K562 (cell line): Measurements from ENCODE around the gene C19orf67. TPM values are rescaled to one million over a fixed set of nuclear protein-coding genes. Genes with fewer than 3 reads are reported as not detected.

ENCODE experiments used
- ATAC-seq: fragments of 200-7000 bp; cut with Tn5 transposase; 3 replicates; pipeline ENCODE4 v1.9.1; 2020; ENCODE audit warnings: moderate library complexity
- Bru-seq: library from RNA; stranded (reverse); fragments of 400-500 nt; gene quantifications from one replicate; lab custom pipeline; 2021; lab: Mats Ljungman, UMichigan
- BruChase-seq, 2 experiments: library from RNA; stranded (reverse); fragments of 400-500 nt; gene quantifications; one replicate each; lab custom pipeline; 2021; lab: Mats Ljungman, UMichigan
- BruUV-seq: library from RNA; stranded (reverse); fragments of 400-500 nt; replicated peaks from 2 replicates; lab custom pipeline; 2021; lab: Mats Ljungman, UMichigan
- CTCF ChIA-PET: fragments of 300-600 bp; formaldehyde crosslinking; extraction: SDS; loops from one replicate; lab custom pipeline; 2021; ENCODE audit warnings: low intra/inter-chr PET ratio; lab: Yijun Ruan, JAX
- POLR2A ChIA-PET: fragments of 300-600, 350-650 bp; sonication (Branson Sonifier 250); formaldehyde crosslinking; extraction: SDS; loops from one replicate; lab custom pipeline; 2021; ENCODE audit warnings: antibody characterized with exemption, inconsistent platforms; lab: Yijun Ruan, JAX
- DNase-seq, 4 experiments: peaks; one replicate each; pipeline versions ENCODE4 v3.0.0 to v3.0.0-alpha.2; 2011 to 2018; ENCODE audit warnings: low spot score in 3 of 4, mixed read lengths in 3 of 4; ENCODE audit errors: extremely low read depth in 1 of 4
- FAIRE-seq: peaks from 2 replicates; lab custom pipeline; 2011; peaks lifted over from hg19 to GRCh38; lab: Jason Lieb, UNC
- H2AFZ ChIP-seq: 2 replicates; pipeline ENCODE4 v1.6.0; 2011; ENCODE audit warnings: low read depth, low read length, control low read depth, inconsistent platforms
- H3K27ac ChIP-seq: fragments of 200-600 bp; 3 replicates; pipeline ENCODE4 v1.8.0; 2011; ENCODE audit warnings: low read depth, mild to moderate bottlenecking, control low read depth, inconsistent platforms, low read length, moderate library complexity, mixed read lengths; ENCODE audit errors: extremely low read depth
- H3K27me3 ChIP-seq, 2 experiments: fragments of 300-600 bp in 1 of 2; 2 replicates in 1 of 2; 3 replicates in 1 of 2; pipeline versions ENCODE4 v1.6.0 to v1.8.0; 2011; ENCODE audit warnings: inconsistent platforms in 2 of 2, low read length in 2 of 2, mild to moderate bottlenecking in 1 of 2, mixed read lengths in 1 of 2, moderate library complexity in 1 of 2; ENCODE audit not compliant: control insufficient read depth in 2 of 2, insufficient read depth in 2 of 2
- H3K36me3 ChIP-seq: fragments of 300-600 bp; 3 replicates; pipeline ENCODE4 v1.8.0; 2011; ENCODE audit warnings: mild to moderate bottlenecking, low read length, inconsistent platforms; ENCODE audit not compliant: control insufficient read depth, insufficient read depth
- H3K4me1 ChIP-seq, 2 experiments: fragments of 200-600 bp in 1 of 2; replicated peaks in 1 of 2; 2 replicates in 1 of 2; 3 replicates in 1 of 2; pipeline versions ENCODE4 v1.5.1 to v1.8.0; 2011; ENCODE audit warnings: inconsistent platforms in 2 of 2, low read length in 2 of 2, mild to moderate bottlenecking in 1 of 2, mixed read lengths in 1 of 2, moderate library complexity in 1 of 2; ENCODE audit not compliant: control insufficient read depth in 2 of 2, insufficient read depth in 2 of 2
- H3K4me2 ChIP-seq: 2 replicates; pipeline ENCODE4 v1.6.1; 2011; ENCODE audit warnings: low read length, control low read depth, inconsistent platforms, mixed read lengths; ENCODE audit not compliant: insufficient read depth
- H3K4me3 ChIP-seq: fragments of 200-600 bp; sonication (generic), shearing (Covaris generic); 2 replicates; pipeline ENCODE4 v1.5.1; 2016; ENCODE audit warnings: control low read depth, inconsistent platforms
- H3K79me2 ChIP-seq: fragments of 200-600 bp; 3 replicates; pipeline ENCODE4 v1.8.0; 2011; ENCODE audit warnings: low read length, inconsistent platforms; ENCODE audit not compliant: control insufficient read depth, insufficient read depth
- H3K9ac ChIP-seq, 2 experiments: 2 replicates each; pipeline versions ENCODE4 v1.6.0 to v1.6.1; 2011; ENCODE audit warnings: low read depth in 2 of 2, low read length in 2 of 2, control low read depth in 1 of 2, inconsistent platforms in 1 of 2, mild to moderate bottlenecking in 1 of 2, mixed read lengths in 1 of 2; ENCODE audit not compliant: insufficient read depth in 1 of 2
- H3K9me1 ChIP-seq: one replicate; pipeline ENCODE4 v1.6.0; 2011; ENCODE audit warnings: inconsistent platforms, mild to moderate bottlenecking, low read length, moderate library complexity; ENCODE audit not compliant: control insufficient read depth, insufficient read depth
- H3K9me3 ChIP-seq: replicated peaks from 2 replicates; pipeline ENCODE4 v1.5.1; 2011; ENCODE audit warnings: low read depth, low read length, inconsistent platforms; ENCODE audit not compliant: control insufficient read depth, insufficient read depth
- H4K20me1 ChIP-seq: replicated peaks from 2 replicates; pipeline ENCODE4 v1.6.1; 2011; ENCODE audit warnings: low read length, inconsistent platforms, mixed read lengths; ENCODE audit not compliant: control insufficient read depth, insufficient read depth
- EP400 ChIP-seq: fragments of 450-650 bp; IDR thresholded peaks from 2 replicates; pipeline ENCODE4 v1.6.1; 2017; ENCODE audit warnings: antibody characterized with exemption, mild to moderate bottlenecking, moderate library complexity
- EZH2 ChIP-seq: IDR thresholded peaks from 2 replicates; pipeline ENCODE4 v1.6.1; 2012; ENCODE audit warnings: low read depth, mild to moderate bottlenecking, inconsistent platforms, low read length, borderline replicate concordance
- GATA2 ChIP-seq: sonication (generic); formaldehyde crosslinking; IDR thresholded peaks from 2 replicates; pipeline ENCODE4 v1.4.0; 2020; ENCODE audit warnings: mild to moderate bottlenecking, missing genetic modification reagents
- GATAD2B ChIP-seq: fragments of 450-650 bp; IDR thresholded peaks from 2 replicates; pipeline ENCODE4 v1.6.1; 2017; ENCODE audit warnings: mild to moderate bottlenecking, borderline replicate concordance
- PHF20 ChIP-seq: fragments of 450-650 bp; IDR thresholded peaks from 2 replicates; pipeline ENCODE4 v1.6.1; 2018; ENCODE audit not compliant: partially characterized antibody
- POLR3A ChIP-seq: IDR thresholded peaks from 2 replicates; pipeline ENCODE4 v1.6.1; 2011; ENCODE audit warnings: borderline replicate concordance, mild to moderate bottlenecking, moderate library complexity; ENCODE audit not compliant: insufficient read length, insufficient read depth; ENCODE audit errors: extremely low read depth
- XRCC3 ChIP-seq: fragments of 450-650 bp; IDR thresholded peaks from 2 replicates; pipeline ENCODE4 v1.6.1; 2017; ENCODE audit warnings: mild to moderate bottlenecking, moderate library complexity
- ZFP36 ChIP-seq: fragments of 150-350 bp; IDR thresholded peaks from 2 replicates; pipeline ENCODE4 v1.6.1; 2018; ENCODE audit warnings: low read length, low read depth; ENCODE audit not compliant: partially characterized antibody
- WGBS: fragments of 100-300 bp; shearing (Covaris generic); methylation state at CpG from one replicate; pipeline ENCODE4 v1.1.6; 2016; ENCODE audit warnings: low coverage, mixed read lengths; ENCODE audit not compliant: insufficient coverage; ENCODE audit errors: missing lambda C conversion rate; 5-methylcytosine and 5-hydroxymethylcytosine counted together
- in situ Hi-C: fragments of 300-500 bp; cut with MboI; formaldehyde crosslinking; loops from 4 replicates; pipeline ENCODE4 v1.15.0; 2018; ENCODE audit warnings: inconsistent platforms, mixed read lengths
- intact Hi-C: fragments of 100-400 bp; cut with micrococcal nuclease; formaldehyde crosslinking; loops from 2 replicates; pipeline ENCODE4 v1.14.2; 2022
- long read RNA-seq, 3 experiments: library from polyadenylated mRNA in 2 of 3; library from RNA in 1 of 3; unstranded in 2 of 3; stranded (forward) in 1 of 3; transcript quantifications; one replicate each; pipeline ENCODE4 v2.0.0, GENCODE V29; 2019 to 2022
- polyA minus RNA-seq, 3 experiments: library from RNA; depleted of rRNA, polyadenylated mRNA; stranded (reverse); fragments of >200 nt; gene quantifications; 2 replicates each; pipeline ENCODE4 v1.2.3, GENCODE V29; 2011
- polyA plus RNA-seq, 8 experiments: library from polyadenylated mRNA; depleted of rRNA in 4 of 8; stranded (reverse) in 5 of 8; unstranded in 3 of 8; fragments of >200 nt; fragmentation: Nextera tagmentation in 2 of 8; fragmentation: Illumina TruSeq in 1 of 8; extraction: Ambion mirVana in 2 of 8; extraction: Trizol in 1 of 8; gene quantifications; 2 replicates each; pipeline versions ENCODE4 v1.2.1 to v1.2.3, GENCODE V29; 2011 to 2014; ENCODE audit warnings: inconsistent platforms in 1 of 8, missing spikeins in 1 of 8
- total RNA-seq, 7 experiments: library from RNA; depleted of rRNA in 6 of 7; stranded (reverse); fragments of >200 nt in 6 of 7; fragmentation: Illumina TruSeq in 2 of 7; extraction: Trizol in 2 of 7; gene quantifications; 2 replicates each; pipeline versions ENCODE4 v1.2.1 to v1.2.3, GENCODE V29; 2011 to 2021; ENCODE audit warnings: low replicate concordance in 1 of 7
- TF ChIP-seq, protein P1 (sequence below): sonication (generic); formaldehyde crosslinking; IDR thresholded peaks from 2 replicates; pipeline ENCODE4 v1.8.1; 2023; ENCODE audit warnings: mild to moderate bottlenecking, missing genetic modification reagents
- TF ChIP-seq, protein P2 (sequence below), 2 experiments: IDR thresholded peaks; 2 replicates each; pipeline ENCODE4 v1.6.1; 2011; ENCODE audit warnings: borderline replicate concordance in 1 of 2, control low read depth in 1 of 2, low read depth in 1 of 2, low read length in 1 of 2, mild to moderate bottlenecking in 1 of 2, mixed read lengths in 1 of 2, moderate library complexity in 1 of 2; ENCODE audit not compliant: insufficient read depth in 1 of 2, insufficient read length in 1 of 2, poor library complexity in 1 of 2, severe bottlenecking in 1 of 2; ENCODE audit errors: extremely low read depth in 1 of 2
- TF ChIP-seq, protein P3 (sequence below): fragments of 250-450 bp; sonication (Bioruptor Pico); IDR thresholded peaks from 2 replicates; pipeline ENCODE4 v1.4.0; 2020; ENCODE audit warnings: mild to moderate bottlenecking, moderate library complexity

C19orf67 gene
- 0.83 and 2.1 TPM in 2 replicates for total RNA-seq (2011; cell fraction: chromatin; rRNA removed; ENCODE audit: low replicate concordance)
- total RNA-seq (2011; cell fraction: nucleolus; rRNA removed): 3.7 and 4.5 TPM in 2 replicates
- total RNA-seq (2011; cell fraction: nucleoplasm; rRNA removed): 1.8 and 2.1 TPM in 2 replicates
- total RNA-seq (2014; rRNA removed) (0.45 and 1.5 TPM in 2 replicates), total RNA-seq (2014; rRNA removed; fragmentation: Illumina TruSeq; extraction: Trizol) (0.35 TPM in 1 of 2 replicates, not detected in the other), total RNA-seq (2015; rRNA removed; fragmentation: Illumina TruSeq; extraction: Trizol) (0.29 and 0.53 TPM in 2 replicates), total RNA-seq (2021) (1.1 and 2.1 TPM in 2 replicates), polyA plus RNA-seq (2011; rRNA removed) (0.39 and 0.56 TPM in 2 replicates), polyA plus RNA-seq (2014; fragmentation: Illumina TruSeq; extraction: Trizol) (0.28 and 0.39 TPM in 2 replicates), polyA plus RNA-seq (2014; fragmentation: Nextera tagmentation; extraction: Ambion mirVana) (not detected), polyA plus RNA-seq (2014; rRNA removed) (1.8 TPM in 1 of 2 replicates, not detected in the other), polyA minus RNA-seq (2011; rRNA and poly(A)+ RNA removed) (0.14 TPM in 1 of 2 replicates, not detected in the other), Bru-seq, nascent RNA (percentile 56 among the genes with signal in this experiment), BruChase-seq, experiment 1, labeled RNA remaining after a 2-hour chase (percentile 43 among the genes with signal in this experiment), BruChase-seq, experiment 2, labeled RNA remaining after a 6-hour chase (percentile 40 among the genes with signal in this experiment)
- 0.46 and 0.97 TPM in 2 replicates for polyA plus RNA-seq (2011; cell fraction: cytosol; rRNA removed)
- polyA plus RNA-seq (2011; cell fraction: nucleus; rRNA removed): 1.2 and 3.8 TPM in 2 replicates
- 0.62 and 0.68 TPM in 2 replicates for polyA plus RNA-seq (2012)
- not detected in 2 replicates for polyA minus RNA-seq (2011; cell fraction: cytosol; rRNA and poly(A)+ RNA removed)
- 1.5 and 3.0 TPM in 2 replicates for polyA minus RNA-seq (2011; cell fraction: nucleus; rRNA and poly(A)+ RNA removed)
- long read RNA-seq, experiment 1: 0 reads
- long read RNA-seq, experiment 2, partial matches to known transcripts: 0 of 1 reads
- long read RNA-seq, experiment 2, other reads (novel, unspliced or antisense): 1 of 1 reads
- long read RNA-seq, experiment 3: 0 reads

DNA sequence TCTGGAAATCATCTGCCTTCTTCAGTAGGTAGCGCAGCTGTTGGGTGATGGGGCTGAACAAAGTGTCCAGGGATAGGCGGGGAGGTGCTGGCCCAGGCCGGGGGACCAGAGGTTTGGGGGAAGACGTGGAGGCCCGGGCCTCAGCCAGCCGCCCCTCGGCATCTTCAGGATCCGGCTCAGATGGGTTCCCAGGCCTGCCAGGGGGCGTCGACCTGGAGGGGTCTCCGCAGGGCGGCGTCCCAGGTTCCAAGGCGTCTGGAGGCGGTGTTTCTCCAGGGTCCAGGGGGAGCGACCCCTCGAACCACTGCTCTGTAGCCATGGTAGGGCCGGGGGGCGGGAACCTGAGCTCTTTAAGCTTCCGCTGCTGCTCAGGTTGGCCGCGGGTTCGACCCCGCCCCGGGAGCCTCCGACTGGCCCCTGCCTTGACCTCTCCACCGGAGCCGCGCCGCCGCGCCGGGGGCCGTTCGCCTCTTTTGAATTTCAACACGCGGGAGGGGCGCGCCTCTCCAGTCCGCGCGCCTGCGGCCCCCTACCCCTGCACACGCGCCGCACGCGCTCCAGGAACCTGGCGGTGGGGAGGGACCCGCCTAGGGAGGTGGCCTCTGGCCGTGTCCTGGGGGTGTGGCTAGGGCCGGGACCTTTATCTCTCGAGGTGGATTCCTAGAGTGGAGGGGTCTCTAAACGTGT is at the start of gene C19orf67:
TSS of gene C19orf67 (minus strand) at position 475 of the 687 bp plus-strand sequence. CDS start at position 319, 156 bp downstream.
- DNase-seq (peak; percentile 63 to 75 (median 64)), ATAC-seq (peak; percentile 73), FAIRE-seq (no peak)
- no peaks in the 10 kb centered on the region for H4K20me1 ChIP-seq
- no peaks in the 10 kb centered on the region for H3K9me1 ChIP-seq
- peak within 1 kb of the TSS; percentile 79 for H2AFZ ChIP-seq
- H3K9ac ChIP-seq: peak within 1 kb of the TSS; percentile 17 to 90
- intact Hi-C loops: no loop called here
- H3K36me3 ChIP-seq: peaks cover 25% of the 10 kb centered on the region; the same call in 2 of the 3 replicates
- WGBS: 24% methylated on average over 31 of the region's 54 CpGs
- peak within 1 kb of the TSS; percentile 48 for H3K4me3 ChIP-seq
- no TSS peak for BruUV-seq
- CTCF ChIA-PET: interaction anchor here (0.6 kb wide), 1 partner anchor 222 kb away, joined by 4 read pairs; no protein-coding TSS in a partner anchor
- peak within 1 kb of the TSS; percentile 81 for H3K4me2 ChIP-seq
- no peaks in the 10 kb centered on the region for H3K9me3 ChIP-seq
- H3K27ac ChIP-seq: peak within 1 kb of the TSS; percentile 43; the same call in 2 of the 3 replicates
- H3K27me3 ChIP-seq: no peaks in the 10 kb centered on the region
- in situ Hi-C loops: no loop called here
- POLR2A ChIA-PET: interaction anchor here (1.1 kb wide), 2 partner anchors 51 to 79 kb away, joined by 3 to 5 read pairs; partner anchors contain the start of genes ASF1B and RFX1
- peaks cover 15% of the 10 kb centered on the region for H3K79me2 ChIP-seq
- H3K4me1 ChIP-seq: peaks cover 15 to 43% of the 10 kb centered on the region in 2 experiments; a peak in 4 of 5 replicates
- TF ChIP-seq GATA2 (CRISPR knock-in tag) (no peak), GATAD2B (no peak), PHF20 (no peak), XRCC3 (no peak), EZH2 (no peak), EP400 (peak; percentile 62; the same call in 1 of the 2 replicates), POLR3A (no peak), ZFP36 (no peak)
- TF ChIP-seq, protein P1, sequence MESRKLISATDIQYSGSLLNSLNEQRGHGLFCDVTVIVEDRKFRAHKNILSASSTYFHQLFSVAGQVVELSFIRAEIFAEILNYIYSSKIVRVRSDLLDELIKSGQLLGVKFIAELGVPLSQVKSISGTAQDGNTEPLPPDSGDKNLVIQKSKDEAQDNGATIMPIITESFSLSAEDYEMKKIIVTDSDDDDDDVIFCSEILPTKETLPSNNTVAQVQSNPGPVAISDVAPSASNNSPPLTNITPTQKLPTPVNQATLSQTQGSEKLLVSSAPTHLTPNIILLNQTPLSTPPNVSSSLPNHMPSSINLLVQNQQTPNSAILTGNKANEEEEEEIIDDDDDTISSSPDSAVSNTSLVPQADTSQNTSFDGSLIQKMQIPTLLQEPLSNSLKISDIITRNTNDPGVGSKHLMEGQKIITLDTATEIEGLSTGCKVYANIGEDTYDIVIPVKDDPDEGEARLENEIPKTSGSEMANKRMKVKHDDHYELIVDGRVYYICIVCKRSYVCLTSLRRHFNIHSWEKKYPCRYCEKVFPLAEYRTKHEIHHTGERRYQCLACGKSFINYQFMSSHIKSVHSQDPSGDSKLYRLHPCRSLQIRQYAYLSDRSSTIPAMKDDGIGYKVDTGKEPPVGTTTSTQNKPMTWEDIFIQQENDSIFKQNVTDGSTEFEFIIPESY (CRISPR knock-in tag): peak; percentile 88
- TF ChIP-seq, protein P2, sequence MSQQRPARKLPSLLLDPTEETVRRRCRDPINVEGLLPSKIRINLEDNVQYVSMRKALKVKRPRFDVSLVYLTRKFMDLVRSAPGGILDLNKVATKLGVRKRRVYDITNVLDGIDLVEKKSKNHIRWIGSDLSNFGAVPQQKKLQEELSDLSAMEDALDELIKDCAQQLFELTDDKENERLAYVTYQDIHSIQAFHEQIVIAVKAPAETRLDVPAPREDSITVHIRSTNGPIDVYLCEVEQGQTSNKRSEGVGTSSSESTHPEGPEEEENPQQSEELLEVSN (IDR thresholded peaks at IDR 0.05; ENCODE audit: borderline replicate concordance in 1 of 2, extremely low read depth in 1 of 2, insufficient read depth in 1 of 2, insufficient read length in 1 of 2, low read depth in 1 of 2, low read length in 1 of 2, poor library complexity in 1 of 2, severe bottlenecking in 1 of 2): peak; percentile 25 to 71
- TF ChIP-seq, protein P3, sequence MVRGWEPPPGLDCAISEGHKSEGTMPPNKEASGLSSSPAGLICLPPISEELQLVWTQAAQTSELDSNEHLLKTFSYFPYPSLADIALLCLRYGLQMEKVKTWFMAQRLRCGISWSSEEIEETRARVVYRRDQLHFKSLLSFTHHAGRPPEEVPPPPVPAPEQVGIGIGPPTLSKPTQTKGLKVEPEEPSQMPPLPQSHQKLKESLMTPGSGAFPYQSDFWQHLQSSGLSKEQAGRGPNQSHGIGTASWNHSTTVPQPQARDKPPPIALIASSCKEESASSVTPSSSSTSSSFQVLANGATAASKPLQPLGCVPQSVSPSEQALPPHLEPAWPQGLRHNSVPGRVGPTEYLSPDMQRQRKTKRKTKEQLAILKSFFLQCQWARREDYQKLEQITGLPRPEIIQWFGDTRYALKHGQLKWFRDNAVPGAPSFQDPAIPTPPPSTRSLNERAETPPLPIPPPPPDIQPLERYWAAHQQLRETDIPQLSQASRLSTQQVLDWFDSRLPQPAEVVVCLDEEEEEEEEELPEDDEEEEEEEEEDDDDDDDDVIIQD: no peak
